Vagina (tissue), 2 donors: Measurements from ENCODE around the gene KLHL40. TPM values are rescaled to one million over a fixed set of nuclear protein-coding genes. Genes with fewer than 3 reads are reported as not detected.

Experiments used
- DNase-seq, 2 donors: peaks; one replicate each; pipeline ENCODE4 v3.0.0-alpha.2; 2017; ENCODE audit errors: extremely low spot score in 2 of 2
- H3K27ac ChIP-seq: fragments of 200-600 bp; sonication (generic); one replicate; pipeline ENCODE4 v1.5.1; 2019
- H3K27me3 ChIP-seq: fragments of 200-600 bp; sonication (generic); one replicate; pipeline ENCODE4 v1.5.1; 2019
- H3K36me3 ChIP-seq, 2 donors: fragments of 200-600 bp; sonication (generic); one replicate each; pipeline ENCODE4 v1.5.1; 2017 to 2019
- H3K4me1 ChIP-seq: fragments of 200-600 bp; sonication (generic); one replicate; pipeline ENCODE4 v1.5.1; 2019
- H3K4me3 ChIP-seq, 2 donors: fragments of 200-600 bp; sonication (generic); 1 replicate in 1 of 2; 2 replicates in 1 of 2; pipeline ENCODE4 v1.5.1; 2016 to 2019
- H3K9me3 ChIP-seq: fragments of 200-600 bp; sonication (generic); one replicate; pipeline ENCODE4 v1.5.1; 2019
- CTCF ChIP-seq, 3 experiments: fragments of 450-650 bp in 2 of 3; fragments of 200-600 bp in 1 of 3; sonication (generic) in 1 of 3; IDR thresholded peaks; one replicate each; pipeline ENCODE4 v1.5.1; 2017 to 2019; ENCODE audit warnings: antibody characterized with exemption in 3 of 3, mild to moderate bottlenecking in 2 of 3, moderate library complexity in 2 of 3
- POLR2A ChIP-seq, 2 donors: fragments of 450-650 bp; IDR thresholded peaks; one replicate each; pipeline ENCODE4 v1.6.1; 2017; ENCODE audit warnings: antibody characterized with exemption in 2 of 2, mild to moderate bottlenecking in 2 of 2, moderate library complexity in 2 of 2
- POLR2AphosphoS5 ChIP-seq, 2 donors: sonication (generic); formaldehyde crosslinking; IDR thresholded peaks; one replicate each; pipeline ENCODE4 v1.9.0; 2017; ENCODE audit warnings: antibody characterized with exemption in 2 of 2, mild to moderate bottlenecking in 2 of 2, low read depth in 1 of 2; ENCODE audit not compliant: insufficient read depth in 1 of 2
- intact Hi-C: fragments of 100-400 bp; cut with DNase I; formaldehyde crosslinking; loops from one replicate; pipeline ENCODE4 v1.15.1; 2023
- total RNA-seq: library from RNA; depleted of rRNA; stranded (reverse); fragments of >200 nt; gene quantifications from one replicate; pipeline ENCODE4 v1.2.3, GENCODE V29; 2016

KLHL40 gene
- total RNA-seq, 1 donor from 2014 or later = not detected

GRCh38 chr3:42741796-42742195, 56.5 kb downstream of the KLHL40 start:
- TF ChIP-seq CTCF (IDR thresholded peaks at IDR 0.05) (no peak), POLR2AphosphoS5 (IDR thresholded peaks at IDR 0.05; ENCODE audit: insufficient read depth in 1 of 2, low read depth in 1 of 2) (no peak), POLR2A (IDR thresholded peaks at IDR 0.05) (no peak)
- intact Hi-C loops = no loop called here
- Histone ChIP-seq H3K9me3 (no peaks in the 10 kb centered on the region), H3K27me3 (no peaks in the 10 kb centered on the region), H3K27ac (no peak overlapping the region), H3K36me3 (no peaks in the 10 kb centered on the region), H3K4me1 (peaks cover 19% of the 10 kb centered on the region), H3K4me3 (no peak overlapping the region)
- DNase-seq = peak in 1 of 2 donors; percentile 90

Other genes with a start within 250 kb of the KLHL40 start
- 9.3 TPM for gene VIPR1, start 182.9 kb upstream of the KLHL40 start, total RNA-seq
- gene SEC22C, start 103.6 kb upstream of the KLHL40 start, total RNA-seq = 27.5 TPM
- gene SS18L2, start 94.7 kb upstream of the KLHL40 start, total RNA-seq = 19.2 TPM
- gene NKTR, start 84.9 kb upstream of the KLHL40 start, total RNA-seq = 128 TPM
- 47.9 TPM for gene ZBTB47, start 31.8 kb upstream of the KLHL40 start, total RNA-seq
- not detected for gene HHATL, start 17.3 kb downstream of the KLHL40 start, total RNA-seq
- 1.2 TPM for gene CCDC13, start 87.7 kb downstream of the KLHL40 start, total RNA-seq
- gene HIGD1A, start 119.0 kb downstream of the KLHL40 start, total RNA-seq = 173 TPM
- gene ACKR2, start 123.9 kb downstream of the KLHL40 start, total RNA-seq = 7.9 TPM
- not detected for gene CYP8B1, start 190.3 kb downstream of the KLHL40 start, total RNA-seq
- 6.6 TPM for gene ZNF662, start 220.6 kb downstream of the KLHL40 start, total RNA-seq